COR-L47 (cell line): ENCODE measurements around the gene DUS2.

Source experiments
- DNase-seq: peaks from one replicate; lab custom pipeline; 2025; lab: John Stamatoyannopoulos, UW

The DUS2 gene

GRCh38 chr16:68077866-68078700 lies 55.0 kb downstream of the DUS2 start:
- no peak for DNase-seq

- DNase-seq: no peak
Observed at GRCh38 chr16:68078701-68079375, 55.8 kb downstream of the DUS2 start.

GRCh38 chr16:68079376-68079625 lies 56.2 kb downstream of the DUS2 start:
- DNase-seq: no peak

- no peak for DNase-seq
Observed at GRCh38 chr16:68079626-68080344, 56.7 kb downstream of the DUS2 start.

- no peak for DNase-seq
Observed at GRCh38 chr16:68081861-68082628, 59.0 kb downstream of the DUS2 start.

- no peak for DNase-seq
Observed at GRCh38 chr16:68082629-68083238, 59.6 kb downstream of the DUS2 start.

- no peak for DNase-seq
Observed at GRCh38 chr16:68083239-68083781, 60.2 kb downstream of the DUS2 start.

GRCh38 chr16:68083861-68084503 lies 60.9 kb downstream of the DUS2 start:
- DNase-seq: no peak

- DNase-seq: peak; percentile 95
Observed at GRCh38 chr16:68084504-68085258, 61.6 kb downstream of the DUS2 start.

- peak; percentile 97 for DNase-seq
Observed at GRCh38 chr16:68085259-68086071, 62.4 kb downstream of the DUS2 start, which contains the start of gene NFATC3. Gene NFATC3, plus strand, starts transcription at chr16:68085370. Its CDS starts 312 bp downstream, at chr16:68085682.

- no peak for DNase-seq
Observed at GRCh38 chr16:68086336-68086841, 63.3 kb downstream of the DUS2 start.

GRCh38 chr16:68086860-68087268 lies 63.8 kb downstream of the DUS2 start:
- no peak for DNase-seq

GRCh38 chr16:68087688-68088087 lies 64.6 kb downstream of the DUS2 start:
- DNase-seq: no peak

GRCh38 chr16:68088130-68088972 lies 65.3 kb downstream of the DUS2 start:
- no peak for DNase-seq

- no peak for DNase-seq
Observed at GRCh38 chr16:68089067-68089466, 66.0 kb downstream of the DUS2 start.

GRCh38 chr16:68090130-68090529 lies 67.0 kb downstream of the DUS2 start:
- no peak for DNase-seq

- no peak for DNase-seq
Observed at GRCh38 chr16:68090533-68090932, 67.4 kb downstream of the DUS2 start.
